ENCODE data around the gene BTRC.

DNA sequence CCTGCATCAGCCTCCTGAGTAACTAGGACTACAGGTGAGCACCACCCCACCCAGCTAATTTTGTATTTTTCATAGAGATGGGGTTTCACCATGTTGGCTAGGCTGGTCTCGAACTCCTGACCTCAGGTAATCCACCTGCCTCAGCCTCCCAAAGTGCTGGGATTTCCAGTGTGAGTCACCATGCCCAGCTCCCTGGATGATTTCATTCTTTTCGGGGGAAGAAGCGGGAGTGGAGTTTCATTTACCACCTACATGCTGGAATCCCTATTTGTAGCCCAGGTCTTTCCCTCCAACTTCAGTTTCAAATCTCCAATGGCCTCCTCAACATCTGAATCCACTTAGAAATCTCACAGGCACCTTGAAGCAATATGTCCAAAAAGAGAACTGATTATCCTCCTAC is 2.9 kb upstream of the BTRC start:
- TF ChIP-seq RARB (CRISPR knock-in tag; IDR thresholded peaks at IDR 0.05) (no peak), ZNF8 (CRISPR knock-in tag; IDR thresholded peaks at IDR 0.05) (no peak), ESRRG (CRISPR knock-in tag; IDR thresholded peaks at IDR 0.05) (no peak), PPARA (CRISPR knock-in tag; IDR thresholded peaks at IDR 0.05; ENCODE audit: borderline replicate concordance) (no peak), ZFP3 (CRISPR knock-in tag; IDR thresholded peaks at IDR 0.05) (no peak), OSR1 (CRISPR knock-in tag; IDR thresholded peaks at IDR 0.05) (no peak), ZNF70 (CRISPR knock-in tag; IDR thresholded peaks at IDR 0.05) (no peak)
- TF ChIP-seq, protein P1, sequence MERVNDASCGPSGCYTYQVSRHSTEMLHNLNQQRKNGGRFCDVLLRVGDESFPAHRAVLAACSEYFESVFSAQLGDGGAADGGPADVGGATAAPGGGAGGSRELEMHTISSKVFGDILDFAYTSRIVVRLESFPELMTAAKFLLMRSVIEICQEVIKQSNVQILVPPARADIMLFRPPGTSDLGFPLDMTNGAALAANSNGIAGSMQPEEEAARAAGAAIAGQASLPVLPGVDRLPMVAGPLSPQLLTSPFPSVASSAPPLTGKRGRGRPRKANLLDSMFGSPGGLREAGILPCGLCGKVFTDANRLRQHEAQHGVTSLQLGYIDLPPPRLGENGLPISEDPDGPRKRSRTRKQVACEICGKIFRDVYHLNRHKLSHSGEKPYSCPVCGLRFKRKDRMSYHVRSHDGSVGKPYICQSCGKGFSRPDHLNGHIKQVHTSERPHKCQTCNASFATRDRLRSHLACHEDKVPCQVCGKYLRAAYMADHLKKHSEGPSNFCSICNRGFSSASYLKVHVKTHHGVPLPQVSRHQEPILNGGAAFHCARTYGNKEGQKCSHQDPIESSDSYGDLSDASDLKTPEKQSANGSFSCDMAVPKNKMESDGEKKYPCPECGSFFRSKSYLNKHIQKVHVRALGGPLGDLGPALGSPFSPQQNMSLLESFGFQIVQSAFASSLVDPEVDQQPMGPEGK (CRISPR knock-in tag; IDR thresholded peaks at IDR 0.05; ENCODE audit: borderline replicate concordance): no peak
- TF ChIP-seq, protein P2, sequence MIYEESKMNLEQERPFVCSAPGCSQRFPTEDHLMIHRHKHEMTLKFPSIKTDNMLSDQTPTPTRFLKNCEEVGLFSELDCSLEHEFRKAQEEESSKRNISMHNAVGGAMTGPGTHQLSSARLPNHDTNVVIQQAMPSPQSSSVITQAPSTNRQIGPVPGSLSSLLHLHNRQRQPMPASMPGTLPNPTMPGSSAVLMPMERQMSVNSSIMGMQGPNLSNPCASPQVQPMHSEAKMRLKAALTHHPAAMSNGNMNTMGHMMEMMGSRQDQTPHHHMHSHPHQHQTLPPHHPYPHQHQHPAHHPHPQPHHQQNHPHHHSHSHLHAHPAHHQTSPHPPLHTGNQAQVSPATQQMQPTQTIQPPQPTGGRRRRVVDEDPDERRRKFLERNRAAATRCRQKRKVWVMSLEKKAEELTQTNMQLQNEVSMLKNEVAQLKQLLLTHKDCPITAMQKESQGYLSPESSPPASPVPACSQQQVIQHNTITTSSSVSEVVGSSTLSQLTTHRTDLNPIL (CRISPR knock-in tag; IDR thresholded peaks at IDR 0.05; ENCODE audit: low read depth): no peak
